Panc1 (cell line): ENCODE results near the gene SLC1A3.

ENCODE experiments used
- CTCF ChIP-seq: fragments of 450-650 bp; IDR thresholded peaks from 2 replicates; pipeline ENCODE4 v1.5.1; 2017; ENCODE audit warnings: mild to moderate bottlenecking
- POLR2AphosphoS5 ChIP-seq: IDR thresholded peaks from 2 replicates; pipeline ENCODE4 v1.6.1; 2012; ENCODE audit warnings: mild to moderate bottlenecking, low read depth, low read length, moderate library complexity
- REST ChIP-seq, 2 experiments: IDR thresholded peaks; 2 replicates each; pipeline ENCODE4 v1.6.1; 2011 to 2012; ENCODE audit warnings: low read depth in 2 of 2, control low read depth in 1 of 2, low read length in 1 of 2, mild to moderate bottlenecking in 1 of 2, moderate library complexity in 1 of 2; ENCODE audit not compliant: insufficient read depth in 1 of 2

DNA sequence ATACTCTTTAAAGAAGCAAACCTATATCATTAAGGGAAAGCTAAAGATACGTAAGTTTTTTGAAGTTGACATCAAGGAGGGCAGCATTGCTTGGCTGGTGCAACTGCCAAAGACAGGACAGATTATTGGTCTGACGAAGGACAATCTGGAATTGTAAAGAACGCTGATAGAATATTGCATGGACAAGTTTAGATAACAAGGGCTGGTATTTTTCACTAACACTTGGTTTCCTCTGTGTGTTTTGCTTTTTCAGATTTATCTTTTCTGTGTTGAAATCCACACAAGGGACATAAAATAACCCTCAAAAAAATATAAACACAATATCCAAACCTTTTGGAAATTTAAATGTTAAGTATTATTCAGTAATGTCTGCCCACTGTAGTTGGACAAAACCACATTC is 39.7 kb downstream of the SLC1A3 start:
- TF ChIP-seq CTCF: no peak
- no peak for TF ChIP-seq REST (IDR thresholded peaks at IDR 0.05; ENCODE audit: insufficient read depth in 1 of 2, low read depth in 2 of 2, low read length in 1 of 2)
- no peak for TF ChIP-seq POLR2AphosphoS5
